HG03108 (cell line): Measurements from ENCODE around the gene NOVA2.

Source experiments
- ATAC-seq: cut with Tn5 transposase; IDR thresholded peaks from one replicate; pipeline ENCODE4 v1.9.1; 2021; ENCODE audit warnings: moderate library complexity; ENCODE audit not compliant: unreplicated experiment

Gene NOVA2

GRCh38 chr19:45929247-45929646 lies 44.4 kb downstream of the NOVA2 start:
- no peak for ATAC-seq

- ATAC-seq, result peak; percentile 91
Observed at GRCh38 chr19:45927565-45928261, 46.0 kb downstream of the NOVA2 start.

- no peak for ATAC-seq
Observed at GRCh38 chr19:45924891-45925447, 48.7 kb downstream of the NOVA2 start.

DNA sequence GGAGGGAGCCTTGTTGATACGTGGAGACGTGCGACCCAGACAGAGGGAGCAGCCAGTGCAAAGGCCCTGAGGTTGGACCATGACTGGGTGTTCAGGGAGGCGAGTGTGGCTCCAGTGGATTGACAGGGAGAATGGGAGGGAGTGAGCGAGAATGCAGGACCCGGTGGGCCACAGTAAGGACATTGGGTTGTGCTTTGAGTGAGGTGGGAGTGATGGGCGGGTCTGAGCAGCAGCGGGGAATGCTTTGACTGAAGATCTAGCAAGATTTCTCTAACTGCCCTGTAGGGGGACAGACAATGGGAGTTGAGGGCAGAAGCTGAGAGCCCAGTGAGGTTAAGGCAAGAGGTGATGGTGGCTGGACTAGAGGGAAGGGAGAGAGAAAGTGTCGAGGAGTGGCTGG lies 51.4 kb downstream of the NOVA2 start:
- ATAC-seq, result no peak

DNA sequence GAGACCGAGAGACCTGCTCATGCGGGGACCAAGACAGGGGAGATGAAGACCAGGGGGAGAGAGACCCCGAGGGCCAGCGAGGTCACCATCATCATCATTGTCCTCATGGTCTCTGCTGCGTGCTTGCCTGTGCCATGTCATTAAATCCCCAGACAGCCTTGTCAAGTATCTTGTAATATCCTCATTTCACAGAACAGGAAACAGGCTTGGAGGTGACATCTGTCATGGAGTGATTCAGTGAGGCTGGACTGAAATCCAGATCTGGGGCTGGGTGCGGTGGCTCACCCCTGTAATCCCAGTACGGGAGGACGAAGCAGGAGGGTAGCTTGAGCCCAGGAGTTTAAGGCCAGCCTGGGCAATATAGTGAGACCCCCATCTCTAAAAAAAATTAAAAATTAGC lies 53.2 kb downstream of the NOVA2 start:
- no peak for ATAC-seq

- no peak for ATAC-seq
Observed at GRCh38 chr19:45919678-45920077, 54.0 kb downstream of the NOVA2 start.

DNA sequence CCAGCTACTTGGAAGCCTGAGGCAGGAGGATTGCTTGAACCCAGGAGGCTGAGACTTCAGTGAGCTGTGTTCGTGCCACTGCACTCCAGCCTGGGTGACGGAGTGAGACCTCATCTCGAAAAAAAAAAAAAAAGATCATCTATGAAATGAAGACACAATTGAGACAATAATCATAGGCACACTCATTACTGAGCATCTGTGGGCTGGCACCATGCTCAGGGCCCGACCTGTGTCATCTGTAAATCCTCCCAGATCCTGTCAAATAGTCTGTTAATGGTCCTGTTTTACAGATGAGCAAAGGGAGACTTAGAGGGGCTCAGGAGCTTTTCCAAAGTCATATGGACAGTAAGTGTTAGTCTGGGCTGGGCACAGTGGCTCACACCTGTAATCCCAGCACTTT lies 54.9 kb downstream of the NOVA2 start:
- no peak for ATAC-seq

DNA sequence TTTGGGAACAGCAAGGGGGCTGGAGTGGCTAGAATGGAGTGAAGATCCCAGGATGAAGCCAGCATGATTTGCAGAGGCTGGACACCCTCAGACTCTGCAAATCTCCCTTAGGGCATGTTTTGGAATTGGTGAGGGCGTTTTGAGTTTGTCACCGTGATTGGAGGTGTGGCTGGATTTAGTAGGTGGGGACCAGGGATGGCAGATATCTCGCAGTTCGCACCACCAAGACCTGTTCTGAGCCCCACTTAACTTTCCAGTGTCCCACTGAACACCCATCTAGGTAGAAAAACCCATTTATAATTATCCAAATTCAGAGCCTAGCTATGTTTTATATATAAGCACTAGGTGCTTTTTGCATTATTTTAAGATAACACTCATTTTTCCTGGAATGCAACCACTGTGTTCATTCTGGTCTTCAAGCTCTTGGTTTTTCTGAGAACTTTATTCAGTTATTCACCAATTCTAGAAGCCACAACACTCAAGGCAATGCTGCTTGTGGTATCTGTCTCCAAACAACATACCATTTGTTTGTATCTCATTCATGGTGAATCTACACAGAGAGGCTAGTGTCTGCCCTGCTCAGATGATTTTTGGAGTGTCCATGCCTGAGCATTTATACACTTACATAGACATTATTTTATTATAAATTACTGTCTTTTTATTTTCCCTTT lies 56.1 kb downstream of the NOVA2 start:
- ATAC-seq, result no peak

DNA sequence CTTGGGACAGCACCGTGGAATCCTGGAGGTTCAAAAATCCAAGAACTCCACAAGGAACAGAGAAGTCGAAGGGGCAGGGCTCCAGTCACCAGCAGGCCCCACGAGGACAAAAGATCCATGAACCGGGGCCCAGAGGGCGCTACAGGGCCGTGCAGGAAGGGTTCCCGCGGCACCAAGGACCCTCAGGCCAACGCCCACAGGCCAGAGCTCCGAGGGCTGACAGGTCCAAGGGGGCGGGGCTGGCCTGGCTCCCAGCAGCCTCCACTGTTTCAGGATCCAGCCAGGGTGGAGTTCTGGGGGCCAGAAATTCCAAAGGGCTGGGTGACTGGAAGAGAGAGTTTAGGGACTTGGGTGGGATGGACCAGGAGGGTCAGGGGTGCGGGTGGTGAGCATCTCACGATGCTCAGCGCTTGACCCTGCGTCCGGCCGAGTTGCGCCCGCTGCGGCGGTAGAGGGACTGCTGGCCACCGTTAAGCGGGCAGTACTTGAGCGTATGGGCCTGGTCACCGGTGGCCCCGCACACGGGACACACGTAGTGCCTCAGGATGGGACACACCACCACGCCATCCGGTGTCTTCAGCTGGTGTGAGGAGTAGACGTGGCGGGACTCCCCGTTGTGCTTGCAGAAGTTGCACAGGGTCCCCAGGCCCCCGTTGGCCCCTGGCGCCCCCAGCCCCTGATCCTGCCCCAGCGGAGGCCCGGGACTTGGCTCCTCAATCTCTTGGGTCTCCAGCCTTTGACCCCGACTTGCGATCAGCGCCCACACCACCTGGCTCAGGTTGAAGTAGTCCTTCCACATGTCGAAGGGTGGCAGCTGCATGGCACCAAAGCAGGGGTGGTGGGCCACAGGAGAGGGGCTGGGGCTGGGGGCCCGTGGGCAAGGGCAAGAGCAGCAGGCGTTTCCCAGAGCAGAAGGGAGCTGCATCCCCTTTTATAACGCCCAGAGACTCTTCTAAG lies 59.5 kb downstream of the NOVA2 start, which contains the start of gene NANOS2:
Gene NANOS2, minus strand, starts transcription at position 905 of the 957 bp plus-strand sequence. Its CDS starts 85 bp downstream, at position 820.
- ATAC-seq, result no peak

GRCh38 chr19:45911291-45911690 lies 62.4 kb downstream of the NOVA2 start:
- no peak for ATAC-seq

GRCh38 chr19:45908956-45909355 lies 64.7 kb downstream of the NOVA2 start:
- ATAC-seq, result no peak

DNA sequence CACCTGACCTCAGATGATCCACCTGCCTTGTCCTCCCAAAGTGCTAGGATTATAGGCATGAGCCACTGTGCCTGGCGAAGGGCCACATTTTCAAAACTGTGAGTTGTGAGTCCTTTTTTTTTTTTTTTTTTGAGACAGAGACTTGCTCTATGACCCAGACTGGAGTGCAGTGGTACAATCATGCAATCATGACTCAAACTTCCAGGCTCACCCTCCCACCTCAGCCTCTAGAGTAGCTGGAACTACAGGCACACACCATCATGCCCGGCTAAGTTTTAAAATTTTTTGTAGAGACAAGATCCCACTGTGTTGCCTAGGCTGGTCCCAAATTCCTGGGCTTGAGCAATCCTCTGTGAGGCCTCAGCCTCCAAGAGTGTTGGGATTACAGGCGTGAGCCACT lies 67.4 kb downstream of the NOVA2 start:
- no peak for ATAC-seq

DNA sequence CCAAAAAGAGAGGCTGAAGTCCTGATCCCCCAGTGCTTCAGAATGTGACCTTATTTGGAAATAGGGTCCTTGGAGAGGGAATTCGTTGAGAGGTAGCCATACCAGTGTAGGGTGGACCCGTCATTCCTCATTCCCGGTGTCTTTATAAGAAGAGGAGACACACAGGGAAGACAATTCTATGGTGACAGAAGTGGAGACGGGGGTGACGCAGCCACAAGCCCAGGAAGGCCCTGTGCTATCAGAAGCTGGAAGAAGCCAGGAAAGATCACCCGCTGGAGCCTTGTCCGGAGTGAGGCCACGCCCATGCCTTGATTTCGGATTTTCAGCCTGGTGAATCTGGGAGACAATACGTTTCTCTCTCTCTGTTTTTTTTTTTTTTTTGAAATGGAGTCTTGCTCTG lies 68.7 kb downstream of the NOVA2 start:
- ATAC-seq, result no peak

GRCh38 chr19:45902651-45903625 lies 70.7 kb downstream of the NOVA2 start:
- peak; percentile 85 for ATAC-seq

GRCh38 chr19:45901912-45902650 lies 71.6 kb downstream of the NOVA2 start, which contains the start of gene MYPOP:
MYPOP (minus strand) TSS chr19:45902613; CDS start chr19:45901773, 840 bp downstream.
- no peak for ATAC-seq

GRCh38 chr19:45901432-45901911 lies 72.2 kb downstream of the NOVA2 start:
- ATAC-seq, result no peak

DNA sequence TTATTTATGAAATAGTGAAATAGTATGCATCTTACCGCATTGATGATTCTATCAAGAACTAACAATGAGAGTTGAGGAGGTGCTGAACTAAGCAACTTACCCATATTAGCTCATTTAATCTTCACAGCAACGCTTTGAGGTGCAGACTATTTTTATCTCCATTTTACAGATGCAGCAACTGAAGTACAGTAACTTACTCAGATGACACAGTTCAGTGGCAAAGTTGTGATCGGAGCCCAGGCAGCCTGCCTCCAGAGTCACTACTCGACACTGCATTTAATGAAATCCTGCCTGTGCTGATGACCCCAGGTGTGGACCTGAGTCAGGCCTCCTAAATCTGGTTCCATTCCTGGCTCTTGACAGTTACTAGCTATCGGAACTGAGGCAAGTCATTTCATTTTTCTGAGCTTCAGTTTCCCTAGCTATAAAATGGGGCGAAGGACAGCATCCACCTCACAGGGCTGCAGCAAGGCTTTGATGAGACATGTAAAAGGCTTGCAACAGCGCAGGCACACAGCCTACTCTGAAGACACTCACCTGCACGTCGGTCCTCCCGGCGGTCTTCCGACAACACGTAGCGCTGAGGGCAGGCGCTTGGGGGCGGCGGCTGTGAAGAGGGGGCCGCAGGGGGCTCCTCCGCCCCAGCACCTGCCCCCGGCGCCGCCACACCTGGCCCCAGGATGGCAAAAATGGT lies 72.8 kb downstream of the NOVA2 start:
- no peak for ATAC-seq

- ATAC-seq, result no peak
Observed at GRCh38 chr19:45899919-45900589, 73.6 kb downstream of the NOVA2 start.
